MM.1S (cell line): ENCODE data around the gene NPIPB9.
"Not testable (repeated sequence)": the region's sequence is repeated elsewhere in the genome, so short reads cannot be mapped to it uniquely, and the experiment has no call there.

Experiments
- EZH2 ChIP-seq: fragments of 300-600 bp; sonication (generic); optimal IDR thresholded peaks from 2 replicates; pipeline ENCODE3; 2017; ENCODE audit warnings: low read depth, mild to moderate bottlenecking, antibody characterized with exemption, low read length, mixed read lengths
- EZH2phosphoT487 ChIP-seq: fragments of 300-600 bp; sonication (generic); IDR thresholded peaks from 2 replicates; pipeline ENCODE4 v1.6.1; 2018; ENCODE audit warnings: antibody characterized with exemption, low read length
- TF ChIP-seq, protein P1 (sequence below): fragments of 300-600 bp; sonication (generic); IDR thresholded peaks from 2 replicates; pipeline ENCODE4 v1.5.1; 2016; ENCODE audit warnings: antibody characterized with exemption, low read length, mixed read lengths

DNA sequence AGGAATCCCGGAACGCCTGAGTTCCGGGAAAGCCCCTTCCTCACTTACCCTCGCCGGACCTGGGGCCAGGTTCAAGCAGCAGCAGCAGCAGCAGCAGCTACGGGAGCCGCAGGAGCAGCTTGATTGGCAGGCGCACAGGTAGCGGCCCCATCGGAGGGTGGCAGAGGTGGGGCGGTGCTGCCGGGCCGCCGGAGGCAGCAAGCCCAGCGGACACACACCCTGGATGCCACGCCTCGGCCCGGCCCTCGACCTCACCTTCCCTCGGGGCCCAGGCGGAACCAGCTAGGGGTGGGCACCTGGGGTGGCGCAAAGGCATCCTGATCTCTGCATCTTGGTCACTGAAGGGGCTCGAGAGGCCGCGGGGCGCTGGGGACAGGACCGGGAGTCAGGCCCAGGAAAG, 11.0 kb upstream of the NPIPB9 start:
- TF ChIP-seq, protein P1, sequence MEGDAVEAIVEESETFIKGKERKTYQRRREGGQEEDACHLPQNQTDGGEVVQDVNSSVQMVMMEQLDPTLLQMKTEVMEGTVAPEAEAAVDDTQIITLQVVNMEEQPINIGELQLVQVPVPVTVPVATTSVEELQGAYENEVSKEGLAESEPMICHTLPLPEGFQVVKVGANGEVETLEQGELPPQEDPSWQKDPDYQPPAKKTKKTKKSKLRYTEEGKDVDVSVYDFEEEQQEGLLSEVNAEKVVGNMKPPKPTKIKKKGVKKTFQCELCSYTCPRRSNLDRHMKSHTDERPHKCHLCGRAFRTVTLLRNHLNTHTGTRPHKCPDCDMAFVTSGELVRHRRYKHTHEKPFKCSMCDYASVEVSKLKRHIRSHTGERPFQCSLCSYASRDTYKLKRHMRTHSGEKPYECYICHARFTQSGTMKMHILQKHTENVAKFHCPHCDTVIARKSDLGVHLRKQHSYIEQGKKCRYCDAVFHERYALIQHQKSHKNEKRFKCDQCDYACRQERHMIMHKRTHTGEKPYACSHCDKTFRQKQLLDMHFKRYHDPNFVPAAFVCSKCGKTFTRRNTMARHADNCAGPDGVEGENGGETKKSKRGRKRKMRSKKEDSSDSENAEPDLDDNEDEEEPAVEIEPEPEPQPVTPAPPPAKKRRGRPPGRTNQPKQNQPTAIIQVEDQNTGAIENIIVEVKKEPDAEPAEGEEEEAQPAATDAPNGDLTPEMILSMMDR = not testable (repeated sequence)
- not testable (repeated sequence) for TF ChIP-seq EZH2, EZH2phosphoT487
